Kasumi-1 (cell line): Measurements from ENCODE around the gene POLR2A.

Experiments used
- DNase-seq, 2 experiments: peaks; one replicate each; lab custom pipeline; 2025; lab: John Stamatoyannopoulos, UW

The POLR2A gene

DNA sequence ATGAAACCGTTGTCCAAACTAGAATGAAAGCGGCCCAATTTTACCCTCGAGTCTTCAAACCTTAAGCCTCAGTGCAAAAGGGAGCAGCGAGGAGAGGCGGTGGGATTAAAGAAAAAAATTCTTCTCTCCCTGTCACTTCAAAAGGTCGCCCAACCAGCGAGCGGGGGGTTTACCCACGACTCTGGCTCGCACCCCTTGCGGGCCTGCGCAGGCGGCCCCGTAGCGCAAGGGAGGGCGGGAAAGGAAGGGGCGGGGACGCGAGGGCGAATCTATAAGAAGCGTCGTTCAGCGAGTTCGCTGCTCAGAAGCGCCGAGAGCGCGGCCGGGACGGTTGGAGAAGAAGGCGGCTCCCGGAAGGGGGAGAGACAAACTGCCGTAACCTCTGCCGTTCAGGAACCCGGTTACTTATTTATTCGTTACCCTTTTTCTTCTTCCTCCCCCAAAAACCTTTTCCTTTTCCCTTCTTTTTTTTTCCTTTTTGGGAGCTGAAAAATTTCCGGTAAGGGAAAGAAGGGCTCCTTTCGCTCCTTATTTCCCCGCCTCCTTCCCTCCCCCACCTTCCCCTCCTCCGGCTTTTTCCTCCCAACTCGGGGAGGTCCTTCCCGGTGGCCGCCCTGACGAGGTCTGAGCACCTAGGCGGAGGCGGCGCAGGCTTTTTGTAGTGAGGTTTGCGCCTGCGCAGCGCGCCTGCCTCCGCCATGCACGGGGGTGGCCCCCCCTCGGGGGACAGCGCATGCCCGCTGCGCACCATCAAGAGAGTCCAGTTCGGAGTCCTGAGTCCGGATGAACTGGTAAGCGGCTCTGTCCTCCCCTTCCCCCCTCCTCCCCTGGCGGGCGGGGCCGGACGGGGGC lies at the start of gene POLR2A:
Gene POLR2A (plus strand): TSS at position 300 of the 852 bp plus-strand sequence.
- peak; percentile 68 to 79 for DNase-seq

DNA sequence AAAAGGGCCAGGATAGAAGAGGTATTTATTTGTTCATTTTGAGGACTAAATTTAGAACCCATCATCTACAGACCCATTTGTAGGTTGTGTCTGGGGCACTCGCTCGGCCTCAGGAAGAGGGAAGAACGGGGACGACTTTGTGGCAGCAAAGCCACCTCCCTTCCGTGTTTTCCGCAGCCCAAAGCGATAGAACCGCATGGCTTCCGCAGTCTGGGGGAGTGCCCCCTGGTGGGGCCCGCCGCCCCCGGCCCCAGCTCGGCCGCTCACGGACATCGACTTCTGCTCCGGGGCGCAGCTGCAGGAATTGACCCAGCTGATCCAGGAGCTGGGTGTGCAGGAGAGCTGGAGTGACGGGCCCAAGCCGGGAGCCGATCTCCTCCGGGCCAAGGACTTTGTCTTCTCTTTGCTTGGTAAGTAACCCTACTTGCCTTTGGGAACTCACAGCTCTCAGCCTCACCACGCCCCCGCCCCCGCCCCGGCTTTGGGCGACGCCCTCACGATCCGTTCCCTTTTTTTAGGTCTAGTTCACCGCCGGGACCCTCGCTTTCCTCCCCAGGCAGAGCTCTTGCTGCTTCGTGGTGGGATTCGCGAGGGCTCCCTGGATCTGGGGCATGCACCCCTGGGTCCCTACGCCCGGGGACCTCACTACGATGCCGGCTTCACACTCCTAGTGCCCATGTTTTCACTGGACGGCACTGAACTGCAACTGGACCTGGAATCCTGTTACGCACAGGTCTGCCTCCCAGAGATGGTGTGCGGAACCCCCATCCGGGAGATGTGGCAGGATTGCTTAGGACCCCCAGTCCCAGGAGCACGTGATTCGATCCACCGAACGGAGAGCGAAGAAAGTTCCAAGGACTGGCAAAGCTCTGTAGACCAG lies 48.2 kb upstream of the POLR2A start:
- DNase-seq: peak; percentile 39 to 46

DNA sequence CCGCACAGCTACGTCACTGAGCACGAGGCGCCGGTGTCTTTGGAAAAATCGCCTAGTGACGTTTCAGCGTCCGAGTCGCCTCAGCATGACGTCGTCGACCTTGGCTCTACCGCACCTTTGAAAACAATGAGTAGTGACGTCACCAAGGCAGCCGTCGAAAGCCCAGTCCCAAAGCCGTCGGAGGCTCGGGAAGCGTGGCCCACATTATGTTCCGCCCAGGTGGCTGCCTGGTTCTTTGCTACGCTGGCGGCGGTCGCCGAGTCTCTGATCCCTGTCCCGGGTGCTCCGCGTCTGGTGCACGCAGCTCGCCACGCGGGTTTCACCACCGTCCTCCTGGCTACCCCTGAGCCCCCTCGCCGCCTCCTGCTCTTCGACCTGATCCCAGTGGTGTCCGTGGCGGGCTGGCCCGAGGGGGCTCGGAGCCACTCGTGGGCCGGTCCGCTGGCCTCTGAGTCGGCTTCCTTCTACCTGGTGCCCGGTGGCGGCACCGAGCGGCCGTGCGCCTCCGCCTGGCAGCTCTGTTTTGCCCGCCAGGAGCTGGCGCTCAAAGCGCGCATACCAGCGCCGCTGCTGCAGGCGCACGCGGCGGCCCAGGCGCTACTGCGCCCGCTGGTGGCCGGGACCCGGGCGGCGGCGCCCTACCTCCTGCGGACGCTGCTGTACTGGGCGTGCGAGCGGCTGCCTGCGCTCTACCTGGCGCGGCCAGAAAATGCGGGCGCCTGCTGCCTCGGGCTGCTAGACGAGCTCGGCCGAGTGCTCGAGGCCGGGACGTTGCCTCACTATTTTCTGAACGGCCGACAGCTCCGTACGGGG lies 47.4 kb upstream of the POLR2A start:
- DNase-seq: peak in 1 of 2 experiments; percentile 37

GRCh38 chr17:7437369-7437863 lies 46.8 kb upstream of the POLR2A start:
- DNase-seq: no peak

GRCh38 chr17:7437950-7438614 lies 46.1 kb upstream of the POLR2A start:
- DNase-seq: peak in 1 of 2 experiments; percentile 32

- no peak for DNase-seq
These were observed 45.3 kb upstream of the POLR2A start for GRCh38 chr17:7438656-7439460.

GRCh38 chr17:7439462-7440112 lies 44.6 kb upstream of the POLR2A start, which contains the start of gene FGF11:
FGF11 (plus strand) TSS chr17:7439512; CDS start chr17:7439621, 109 bp downstream.
- peak in 1 of 2 experiments; percentile 18 for DNase-seq

- no peak for DNase-seq
These were observed 43.9 kb upstream of the POLR2A start for GRCh38 chr17:7440113-7440833.

DNA sequence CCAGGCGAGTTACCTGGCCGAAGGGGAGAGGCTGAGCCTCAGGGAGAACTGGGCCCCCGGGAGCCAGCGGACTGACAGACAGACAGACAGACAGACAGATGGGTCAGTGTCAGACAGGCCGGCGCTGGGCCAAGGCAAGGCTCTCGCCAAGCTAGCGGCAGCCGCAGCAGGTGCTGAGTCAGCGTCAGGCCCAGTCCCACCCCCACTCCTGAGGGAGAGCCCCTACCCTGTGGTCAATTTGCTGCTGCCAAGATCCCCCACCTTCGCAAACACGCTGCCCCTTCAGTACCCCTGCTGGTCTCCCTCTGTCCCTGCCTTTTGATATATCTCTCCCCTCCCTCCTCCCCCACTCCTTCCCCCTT lies 43.4 kb upstream of the POLR2A start:
- no peak for DNase-seq

- no peak for DNase-seq
These were observed 42.9 kb upstream of the POLR2A start for GRCh38 chr17:7441266-7441665.

DNA sequence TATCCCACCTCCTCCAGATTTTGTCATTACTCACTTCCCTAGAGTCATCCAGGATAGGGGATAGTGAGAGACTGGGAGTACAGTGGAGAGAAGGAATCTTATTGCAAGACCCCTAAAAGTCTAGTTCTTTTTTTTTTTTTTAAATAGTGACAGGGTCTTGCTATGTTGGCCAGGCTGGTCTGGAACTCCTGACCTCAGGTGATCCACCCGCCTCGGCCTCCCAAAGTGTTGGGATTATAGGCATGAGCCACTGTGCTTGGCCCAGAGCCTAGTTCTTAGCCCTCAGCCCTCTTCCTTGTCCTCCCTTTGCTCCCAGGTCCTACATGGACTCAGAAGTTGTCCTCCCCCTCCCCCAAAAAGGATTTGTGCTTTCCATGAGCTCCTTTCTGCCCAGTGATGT lies 42.0 kb upstream of the POLR2A start:
- DNase-seq: no peak

GRCh38 chr17:7443499-7444485 lies 40.4 kb upstream of the POLR2A start:
- DNase-seq: no peak

GRCh38 chr17:7444682-7445618 lies 39.2 kb upstream of the POLR2A start, which contains the start of gene CHRNB1:
CHRNB1 (plus strand) TSS chr17:7445061; CDS start chr17:7445128, 67 bp downstream.
- DNase-seq: no peak

DNA sequence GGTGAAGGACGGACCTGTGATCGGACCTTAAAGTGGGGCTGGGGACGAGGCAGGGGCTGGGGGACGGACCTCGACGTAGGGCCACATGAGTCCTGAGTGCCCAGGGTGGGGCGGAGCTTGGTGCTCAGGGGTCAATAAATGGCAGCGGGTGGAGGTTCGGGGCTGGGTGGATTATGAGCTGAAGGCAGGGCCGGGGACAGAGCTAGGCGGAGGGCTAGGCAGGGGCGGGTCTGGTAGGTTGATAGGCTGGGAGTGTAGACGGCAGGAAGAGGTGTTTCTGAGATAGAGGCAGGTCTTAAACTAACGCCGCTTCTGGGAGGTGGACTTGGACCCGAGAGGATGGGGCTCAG lies 38.6 kb upstream of the POLR2A start:
- DNase-seq: no peak

- no peak for DNase-seq
These were observed 35.7 kb upstream of the POLR2A start for GRCh38 chr17:7448461-7448860.

- no peak for DNase-seq
These were observed 24.1 kb upstream of the POLR2A start for GRCh38 chr17:7459961-7460545.
